ENCODE results near the gene WDR4.

- TF ChIP-seq CTCF (IDR thresholded peaks at IDR 0.05) = no peak
- no peak for TF ChIP-seq CBFB (CRISPR knock-in tag; IDR thresholded peaks at IDR 0.05; ENCODE audit: low read depth)
Observed at GRCh38 chr21:42819861-42820615, 59.3 kb downstream of the WDR4 start.
